Sigmoid colon (tissue), 4 donors: ENCODE results near the gene ATAD5.

ENCODE experiments used
- EP300 ChIP-seq, 4 donors: sonication (generic); formaldehyde crosslinking; IDR thresholded peaks; one replicate each; pipeline ENCODE4 v1.6.1; 2017; ENCODE audit warnings: antibody characterized with exemption in 4 of 4
- POLR2A ChIP-seq, 2 donors: fragments of 450-650 bp; IDR thresholded peaks; one replicate each; pipeline ENCODE4 v1.6.1; 2016; ENCODE audit warnings: antibody characterized with exemption in 2 of 2, mild to moderate bottlenecking in 2 of 2, moderate library complexity in 2 of 2
- TF ChIP-seq, protein P1 (sequence below), 4 experiments: fragments of 450-650 bp in 3 of 4; fragments of 200-600 bp in 1 of 4; IDR thresholded peaks; one replicate each; pipeline ENCODE4 v1.5.1; 2016 to 2019; ENCODE audit warnings: antibody characterized with exemption in 4 of 4, mild to moderate bottlenecking in 3 of 4, moderate library complexity in 2 of 4

GRCh38 chr17:30858556-30859250 is 26.9 kb downstream of the ATAD5 start:
- no peak for TF ChIP-seq POLR2A (IDR thresholded peaks at IDR 0.05)
- no peak for TF ChIP-seq EP300 (IDR thresholded peaks at IDR 0.05)
- TF ChIP-seq, protein P1, sequence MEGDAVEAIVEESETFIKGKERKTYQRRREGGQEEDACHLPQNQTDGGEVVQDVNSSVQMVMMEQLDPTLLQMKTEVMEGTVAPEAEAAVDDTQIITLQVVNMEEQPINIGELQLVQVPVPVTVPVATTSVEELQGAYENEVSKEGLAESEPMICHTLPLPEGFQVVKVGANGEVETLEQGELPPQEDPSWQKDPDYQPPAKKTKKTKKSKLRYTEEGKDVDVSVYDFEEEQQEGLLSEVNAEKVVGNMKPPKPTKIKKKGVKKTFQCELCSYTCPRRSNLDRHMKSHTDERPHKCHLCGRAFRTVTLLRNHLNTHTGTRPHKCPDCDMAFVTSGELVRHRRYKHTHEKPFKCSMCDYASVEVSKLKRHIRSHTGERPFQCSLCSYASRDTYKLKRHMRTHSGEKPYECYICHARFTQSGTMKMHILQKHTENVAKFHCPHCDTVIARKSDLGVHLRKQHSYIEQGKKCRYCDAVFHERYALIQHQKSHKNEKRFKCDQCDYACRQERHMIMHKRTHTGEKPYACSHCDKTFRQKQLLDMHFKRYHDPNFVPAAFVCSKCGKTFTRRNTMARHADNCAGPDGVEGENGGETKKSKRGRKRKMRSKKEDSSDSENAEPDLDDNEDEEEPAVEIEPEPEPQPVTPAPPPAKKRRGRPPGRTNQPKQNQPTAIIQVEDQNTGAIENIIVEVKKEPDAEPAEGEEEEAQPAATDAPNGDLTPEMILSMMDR (IDR thresholded peaks at IDR 0.05), result no peak
